Endodermal cell (in vitro differentiated cells): ENCODE results near the gene VSIG4. TPM values are rescaled to one million over a fixed set of nuclear protein-coding genes. Genes with fewer than 3 reads are reported as not detected.

Experiments
- DNase-seq: peaks from one replicate; pipeline ENCODE4 v3.0.0-alpha.2; 2017
- H3K27ac ChIP-seq: 2 replicates; pipeline ENCODE4 v1.5.1; 2013; ENCODE audit warnings: mild to moderate bottlenecking, low read depth, low read length, moderate library complexity
- H3K27me3 ChIP-seq: 2 replicates; pipeline ENCODE4 v1.6.1; 2013; ENCODE audit warnings: mild to moderate bottlenecking, low read length, moderate library complexity; ENCODE audit not compliant: insufficient read depth, control insufficient read depth, poor library complexity, severe bottlenecking
- H3K36me3 ChIP-seq: 2 replicates; pipeline ENCODE4 v1.7.0; 2013; ENCODE audit warnings: mild to moderate bottlenecking, low read length, moderate library complexity; ENCODE audit not compliant: control insufficient read depth, insufficient read depth
- H3K4me1 ChIP-seq: one replicate; pipeline ENCODE4 v1.7.0; 2013; ENCODE audit warnings: low read length; ENCODE audit not compliant: control insufficient read depth, insufficient read depth
- H3K4me3 ChIP-seq: 2 replicates; pipeline ENCODE4 v1.5.1; 2013; ENCODE audit warnings: mild to moderate bottlenecking, low read length, moderate library complexity
- H3K9ac ChIP-seq: 2 replicates; pipeline ENCODE4 v1.6.1; 2013; ENCODE audit warnings: mild to moderate bottlenecking, low read length, moderate library complexity; ENCODE audit not compliant: poor library complexity, severe bottlenecking; ENCODE audit errors: extremely low read depth
- H3K9me3 ChIP-seq: 2 replicates; pipeline ENCODE4 v1.6.1; 2013; ENCODE audit warnings: mild to moderate bottlenecking, low read length, moderate library complexity; ENCODE audit not compliant: control insufficient read depth
- H3K27ac Mint-ChIP-seq: 2 replicates; pipeline ENCODE4 v1.8.0; 2020; ENCODE audit warnings: mixed read lengths
- H3K27me3 Mint-ChIP-seq: 2 replicates; pipeline ENCODE4 v1.8.0; 2021; ENCODE audit warnings: mild to moderate bottlenecking, mixed read lengths; ENCODE audit not compliant: insufficient read depth
- H3K36me3 Mint-ChIP-seq: 2 replicates; pipeline ENCODE4 v1.8.0; 2020; ENCODE audit warnings: low read depth, mixed read lengths
- H3K4me1 Mint-ChIP-seq: 2 replicates; pipeline ENCODE4 v1.8.0; 2020; ENCODE audit warnings: mixed read lengths
- H3K4me3 Mint-ChIP-seq: 2 replicates; pipeline ENCODE4 v1.8.0; 2020; ENCODE audit warnings: mild to moderate bottlenecking, moderate library complexity, mixed read lengths
- H3K9me3 Mint-ChIP-seq: 2 replicates; pipeline ENCODE4 v1.8.0; 2020; ENCODE audit warnings: mild to moderate bottlenecking, mixed read lengths
- WGBS, 2 experiments: methylation state at CpG; one replicate each; pipeline versions ENCODE4 v1.1.5 to v1.1.7; 2013; ENCODE audit warnings: missing lambda C conversion rate in 2 of 2, mixed read lengths in 1 of 2; ENCODE audit not compliant: insufficient coverage in 1 of 2, insufficient read length in 1 of 2; 5-methylcytosine and 5-hydroxymethylcytosine counted together
- total RNA-seq, 2 donors: library from RNA; stranded (reverse); fragmentation: NEBNext Ultra II Directional in 1 of 2; extraction: Animal tissue kit (Norgen Biotek cat#: 25700) in 1 of 2; gene quantifications; 2 replicates in 1 of 2; 3 replicates in 1 of 2; pipeline ENCODE4 v1.2.1, GENCODE V29; 2021
- TF ChIP-seq, protein P1 (sequence below): fragments of 200-600 bp; sonication (generic); conservative IDR thresholded peaks from 2 replicates; pipeline ENCODE4 v1.5.0; 2021; ENCODE audit warnings: antibody characterized with exemption, mild to moderate bottlenecking

VSIG4 gene
- total RNA-seq, 2 donors from 2014 or later, result not detected

DNA sequence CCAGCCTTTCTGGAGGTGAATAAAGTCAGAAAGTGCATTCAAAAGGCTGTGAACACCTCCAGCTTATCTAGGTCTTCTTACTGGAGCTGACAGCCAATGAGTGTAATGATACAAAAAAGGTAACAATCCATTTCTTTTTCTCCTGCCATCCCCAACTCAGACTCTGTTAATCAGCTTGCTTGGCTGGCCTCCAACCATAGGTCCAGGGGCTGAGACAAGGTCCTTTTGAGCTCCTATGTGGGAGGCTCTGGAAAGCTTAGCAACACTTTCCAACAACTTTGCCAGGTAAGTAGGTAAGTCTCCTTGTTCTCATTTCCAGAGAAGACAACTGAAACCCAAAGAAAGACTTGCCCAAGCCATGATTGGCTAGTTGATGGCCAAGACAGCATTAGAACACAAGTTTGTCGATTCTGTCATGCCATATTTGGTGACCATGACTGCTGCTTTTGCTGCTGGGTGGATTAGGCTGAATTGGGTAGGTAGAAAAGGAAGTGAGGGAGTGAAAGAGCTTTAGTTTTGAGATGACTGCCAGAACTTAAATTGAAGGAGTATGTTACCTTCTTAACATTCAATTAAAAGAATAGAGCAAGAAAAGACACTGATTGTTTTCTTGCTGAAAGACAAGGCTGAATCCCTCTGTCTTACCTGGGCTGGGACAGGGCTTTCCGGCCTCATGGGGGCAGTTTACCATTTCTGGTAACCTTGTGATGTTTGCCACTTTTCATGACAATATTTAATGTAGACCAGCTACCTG, 22.8 kb downstream of the VSIG4 start:
- Mint-ChIP-seq H3K27ac (no peak overlapping the region), H3K4me1 (no peaks in the 10 kb centered on the region), H3K36me3 (no peaks in the 10 kb centered on the region), H3K27me3 (peaks cover 3% of the 10 kb centered on the region), H3K9me3 (peaks cover 28% of the 10 kb centered on the region), H3K4me3 (no peak overlapping the region)
- no peaks in the 10 kb centered on the region for H3K9me3 ChIP-seq
- 90 to 91% methylated on average over 2 of the region's 2 CpGs for WGBS, 2 experiments
- no peaks in the 10 kb centered on the region for H3K4me1 ChIP-seq
- no peak overlapping the region for H3K27ac ChIP-seq
- H3K9ac ChIP-seq, result no peak overlapping the region
- H3K4me3 ChIP-seq, result no peak overlapping the region
- no peaks in the 10 kb centered on the region for H3K27me3 ChIP-seq
- TF ChIP-seq, protein P1, sequence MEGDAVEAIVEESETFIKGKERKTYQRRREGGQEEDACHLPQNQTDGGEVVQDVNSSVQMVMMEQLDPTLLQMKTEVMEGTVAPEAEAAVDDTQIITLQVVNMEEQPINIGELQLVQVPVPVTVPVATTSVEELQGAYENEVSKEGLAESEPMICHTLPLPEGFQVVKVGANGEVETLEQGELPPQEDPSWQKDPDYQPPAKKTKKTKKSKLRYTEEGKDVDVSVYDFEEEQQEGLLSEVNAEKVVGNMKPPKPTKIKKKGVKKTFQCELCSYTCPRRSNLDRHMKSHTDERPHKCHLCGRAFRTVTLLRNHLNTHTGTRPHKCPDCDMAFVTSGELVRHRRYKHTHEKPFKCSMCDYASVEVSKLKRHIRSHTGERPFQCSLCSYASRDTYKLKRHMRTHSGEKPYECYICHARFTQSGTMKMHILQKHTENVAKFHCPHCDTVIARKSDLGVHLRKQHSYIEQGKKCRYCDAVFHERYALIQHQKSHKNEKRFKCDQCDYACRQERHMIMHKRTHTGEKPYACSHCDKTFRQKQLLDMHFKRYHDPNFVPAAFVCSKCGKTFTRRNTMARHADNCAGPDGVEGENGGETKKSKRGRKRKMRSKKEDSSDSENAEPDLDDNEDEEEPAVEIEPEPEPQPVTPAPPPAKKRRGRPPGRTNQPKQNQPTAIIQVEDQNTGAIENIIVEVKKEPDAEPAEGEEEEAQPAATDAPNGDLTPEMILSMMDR, result peak; percentile 22
- no peaks in the 10 kb centered on the region for H3K36me3 ChIP-seq
- DNase-seq, result no peak

- WGBS, 2 experiments, result no CpG with 5 or more reads among the region's 1 CpG
- Histone ChIP-seq H3K36me3 (no peaks in the 10 kb centered on the region), H3K9me3 (no peaks in the 10 kb centered on the region), H3K4me1 (no peaks in the 10 kb centered on the region), H3K27me3 (no peaks in the 10 kb centered on the region), H3K4me3 (no peak overlapping the region), H3K9ac (no peak overlapping the region), H3K27ac (no peak overlapping the region)
- TF ChIP-seq, protein P1, result no peak
- Mint-ChIP-seq H3K27me3 (peaks cover 3% of the 10 kb centered on the region), H3K4me3 (no peak overlapping the region), H3K27ac (no peak overlapping the region), H3K36me3 (no peaks in the 10 kb centered on the region), H3K9me3 (peaks cover 21% of the 10 kb centered on the region), H3K4me1 (no peaks in the 10 kb centered on the region)
- DNase-seq, result no peak
Observed at GRCh38 chrX:66015900-66016689, 23.8 kb downstream of the VSIG4 start.

- Mint-ChIP-seq H3K9me3 (peaks cover 19% of the 10 kb centered on the region), H3K27me3 (peaks cover 3% of the 10 kb centered on the region), H3K36me3 (no peaks in the 10 kb centered on the region), H3K27ac (no peak overlapping the region), H3K4me3 (no peak overlapping the region), H3K4me1 (no peaks in the 10 kb centered on the region)
- DNase-seq, result no peak
- H3K27me3 ChIP-seq, result no peaks in the 10 kb centered on the region
- H3K4me1 ChIP-seq, result no peaks in the 10 kb centered on the region
- H3K4me3 ChIP-seq, result no peak overlapping the region
- H3K9me3 ChIP-seq, result no peaks in the 10 kb centered on the region
- 89% methylated on average over 2 of the region's 2 CpGs; no CpG with 5 or more reads in 1 of the 2 experiments for WGBS, 2 experiments
- no peak overlapping the region for H3K9ac ChIP-seq
- no peaks in the 10 kb centered on the region for H3K36me3 ChIP-seq
- TF ChIP-seq, protein P1, result no peak
- no peak overlapping the region for H3K27ac ChIP-seq
Observed at GRCh38 chrX:66015152-66015831, 24.6 kb downstream of the VSIG4 start.
